Measurements from ENCODE around the gene MED9. TPM values are rescaled to one million over a fixed set of nuclear protein-coding genes. Genes with fewer than 3 reads are reported as not detected.

MED9 gene
- total and polyA plus RNA-seq, 4 donors, result 6.4 to 12.5 (median 8.8) TPM

GRCh38 chr17:17531156-17531555, 54.4 kb downstream of the MED9 start:
- no peak for DNase-seq (ENCODE audit: low spot score)
- H3K27me3 ChIP-seq (ENCODE audit: control insufficient read depth in 4 of 4, insufficient read depth in 4 of 4, low read length in 3 of 4), result no peaks in the 10 kb centered on the region
- H3K36me3 ChIP-seq (ENCODE audit: control insufficient read depth in 4 of 4, insufficient read depth in 3 of 4, low read depth in 1 of 4, low read length in 3 of 4), result no peaks in the 10 kb centered on the region
- no peak overlapping the region for H3K9ac ChIP-seq (ENCODE audit: low read depth in 1 of 2, low read length in 2 of 2)
- TF ChIP-seq FOXA1 (IDR thresholded peaks at IDR 0.05), result no peak
- no peak for TF ChIP-seq HNF4A (conservative IDR thresholded peaks at IDR 0.05)
- no peak for TF ChIP-seq REST (IDR thresholded peaks at IDR 0.05)
- TF ChIP-seq TAF1 (conservative IDR thresholded peaks at IDR 0.05), result no peak
- no peak for TF ChIP-seq NR2F2 (IDR thresholded peaks at IDR 0.05)
- TF ChIP-seq SP1 (IDR thresholded peaks at IDR 0.05), result no peak
- no peak for TF ChIP-seq MAX (IDR thresholded peaks at IDR 0.05)
- no peak for TF ChIP-seq FOXA2 (IDR thresholded peaks at IDR 0.05)
- no peak for TF ChIP-seq ZBTB33 (IDR thresholded peaks at IDR 0.05)
- no peak overlapping the region for H3K4me3 ChIP-seq (ENCODE audit: low read depth in 1 of 3, low read length in 3 of 3)
- H3K9me3 ChIP-seq (ENCODE audit: control insufficient read depth in 4 of 4, low read length in 3 of 4), result no peaks in the 10 kb centered on the region
- H3K4me1 ChIP-seq (ENCODE audit: control insufficient read depth in 4 of 4, insufficient read depth in 4 of 4, low read length in 3 of 4), result peaks cover 18 to 54% (median 39%) of the 10 kb centered on the region in 4 donors
- 94% methylated on average over 4 of the region's 4 CpGs for WGBS
- H3K27ac ChIP-seq (ENCODE audit: low read depth in 1 of 2, low read length in 2 of 2), result peak overlapping the region; percentile 11 to 31

GRCh38 chr17:17532991-17533390, 56.2 kb downstream of the MED9 start:
- Histone ChIP-seq H3K4me3 (ENCODE audit: low read depth in 1 of 3, low read length in 3 of 3) (no peak overlapping the region), H3K27ac (ENCODE audit: low read depth in 1 of 2, low read length in 2 of 2) (peak overlapping the region; percentile 37 to 71), H3K27me3 (ENCODE audit: control insufficient read depth in 4 of 4, insufficient read depth in 4 of 4, low read length in 3 of 4) (no peaks in the 10 kb centered on the region), H3K36me3 (ENCODE audit: control insufficient read depth in 4 of 4, insufficient read depth in 3 of 4, low read depth in 1 of 4, low read length in 3 of 4) (no peaks in the 10 kb centered on the region), H3K9ac (ENCODE audit: low read depth in 1 of 2, low read length in 2 of 2) (peak overlapping the region in 1 of 2 donors; percentile 21), H3K9me3 (ENCODE audit: control insufficient read depth in 4 of 4, low read length in 3 of 4) (no peaks in the 10 kb centered on the region), H3K4me1 (ENCODE audit: control insufficient read depth in 4 of 4, insufficient read depth in 4 of 4, low read length in 3 of 4) (peaks cover 24 to 54% (median 38%) of the 10 kb centered on the region in 4 donors)
- TF ChIP-seq YY1 (IDR thresholded peaks at IDR 0.05) (peak; percentile 82), NR2F2 (IDR thresholded peaks at IDR 0.05) (no peak), TAF1 (conservative IDR thresholded peaks at IDR 0.05) (no peak), ATF3 (IDR thresholded peaks at IDR 0.05) (no peak), MAX (IDR thresholded peaks at IDR 0.05) (peak; percentile 39), ZBTB33 (IDR thresholded peaks at IDR 0.05) (no peak), RAD21 (IDR thresholded peaks at IDR 0.05) (peak; percentile 31 to 34), SP1 (IDR thresholded peaks at IDR 0.05) (peak; percentile 77), HNF4G (IDR thresholded peaks at IDR 0.05) (no peak), HNF4A (conservative IDR thresholded peaks at IDR 0.05) (peak; percentile 53 to 74), CTCF (IDR thresholded peaks at IDR 0.05; ENCODE audit: low read depth, low read length, missing input control) (no peak), FOXA2 (IDR thresholded peaks at IDR 0.05) (peak; percentile 45), FOXA1 (IDR thresholded peaks at IDR 0.05) (no peak), EGR1 (IDR thresholded peaks at IDR 0.05; ENCODE audit: low read depth in 2 of 2) (peak in 1 of 2 donors; percentile 19), JUND (IDR thresholded peaks at IDR 0.05) (no peak), REST (IDR thresholded peaks at IDR 0.05) (no peak), RXRA (IDR thresholded peaks at IDR 0.05) (peak; percentile 56 to 81), GABPA (IDR thresholded peaks at IDR 0.05 in 1 of 2, conservative IDR thresholded peaks at IDR 0.05 in 1 of 2) (no peak)
- DNase-seq (ENCODE audit: low spot score), result no peak
- 39% methylated on average over 1 of the region's 1 CpG for WGBS

Measured in liver (tissue), 9 donors.